Measurements from ENCODE around the gene SURF1.

Gene SURF1

GRCh38 chr9:133362359-133363044, 6.2 kb upstream of the SURF1 start:
- H3K4me1 ChIP-seq (ENCODE audit: control insufficient read depth, insufficient read depth, low read length, unreplicated experiment): peaks cover 2% of the 10 kb centered on the region
- no peak overlapping the region for H3K27ac ChIP-seq (ENCODE audit: low read depth, low read length)
- no peak overlapping the region for H3K4me3 ChIP-seq (ENCODE audit: low read depth, low read length)
- no peak overlapping the region for H2AFZ ChIP-seq (ENCODE audit: low read length, unreplicated experiment)
- H3K27me3 ChIP-seq (ENCODE audit: insufficient read depth, low read length): no peaks in the 10 kb centered on the region
- H3K36me3 ChIP-seq (ENCODE audit: insufficient read depth, low read length): peaks cover 31% of the 10 kb centered on the region
- H3K79me2 ChIP-seq (ENCODE audit: control insufficient read depth, insufficient read depth, low read length, unreplicated experiment): peaks cover 37% of the 10 kb centered on the region

GRCh38 chr9:133361507-133362092, 5.3 kb upstream of the SURF1 start:
- H3K36me3 ChIP-seq (ENCODE audit: insufficient read depth, low read length): peaks cover 25% of the 10 kb centered on the region
- no peaks in the 10 kb centered on the region for H3K27me3 ChIP-seq (ENCODE audit: insufficient read depth, low read length)
- no peak overlapping the region for H2AFZ ChIP-seq (ENCODE audit: low read length, unreplicated experiment)
- H3K4me1 ChIP-seq (ENCODE audit: control insufficient read depth, insufficient read depth, low read length, unreplicated experiment): peaks cover 8% of the 10 kb centered on the region
- H3K4me3 ChIP-seq (ENCODE audit: low read depth, low read length): no peak overlapping the region
- no peak overlapping the region for H3K27ac ChIP-seq (ENCODE audit: low read depth, low read length)
- peaks cover 36% of the 10 kb centered on the region for H3K79me2 ChIP-seq (ENCODE audit: control insufficient read depth, insufficient read depth, low read length, unreplicated experiment)

- H3K27me3 ChIP-seq (ENCODE audit: insufficient read depth, low read length): no peaks in the 10 kb centered on the region
- no peak overlapping the region for H3K27ac ChIP-seq (ENCODE audit: low read depth, low read length)
- H3K79me2 ChIP-seq (ENCODE audit: control insufficient read depth, insufficient read depth, low read length, unreplicated experiment): peaks cover 27% of the 10 kb centered on the region
- H3K4me3 ChIP-seq (ENCODE audit: low read depth, low read length): no peak overlapping the region
- H3K36me3 ChIP-seq (ENCODE audit: insufficient read depth, low read length): peaks cover 18% of the 10 kb centered on the region
- no peak overlapping the region for H2AFZ ChIP-seq (ENCODE audit: low read length, unreplicated experiment)
- H3K4me1 ChIP-seq (ENCODE audit: control insufficient read depth, insufficient read depth, low read length, unreplicated experiment): peaks cover 8% of the 10 kb centered on the region
These were observed 4.4 kb upstream of the SURF1 start for GRCh38 chr9:133360400-133361393.

- H3K36me3 ChIP-seq (ENCODE audit: insufficient read depth, low read length): peaks cover 12% of the 10 kb centered on the region; the same call in 1 of the 2 replicates
- no peaks in the 10 kb centered on the region for H3K27me3 ChIP-seq (ENCODE audit: insufficient read depth, low read length)
- no peak overlapping the region for H3K4me3 ChIP-seq (ENCODE audit: low read depth, low read length)
- H3K27ac ChIP-seq (ENCODE audit: low read depth, low read length): no peak overlapping the region
- peaks cover 22% of the 10 kb centered on the region for H3K79me2 ChIP-seq (ENCODE audit: control insufficient read depth, insufficient read depth, low read length, unreplicated experiment)
- H3K4me1 ChIP-seq (ENCODE audit: control insufficient read depth, insufficient read depth, low read length, unreplicated experiment): peaks cover 18% of the 10 kb centered on the region
- H2AFZ ChIP-seq (ENCODE audit: low read length, unreplicated experiment): no peak overlapping the region
These were observed 3.3 kb upstream of the SURF1 start for GRCh38 chr9:133359399-133360175.

- no peak overlapping the region for H3K4me3 ChIP-seq (ENCODE audit: low read depth, low read length)
- no peak overlapping the region for H3K27ac ChIP-seq (ENCODE audit: low read depth, low read length)
- H3K4me1 ChIP-seq (ENCODE audit: control insufficient read depth, insufficient read depth, low read length, unreplicated experiment): peaks cover 18% of the 10 kb centered on the region
- H3K79me2 ChIP-seq (ENCODE audit: control insufficient read depth, insufficient read depth, low read length, unreplicated experiment): peaks cover 18% of the 10 kb centered on the region
- no peaks in the 10 kb centered on the region for H3K27me3 ChIP-seq (ENCODE audit: insufficient read depth, low read length)
- peaks cover 6% of the 10 kb centered on the region; the same call in 1 of the 2 replicates for H3K36me3 ChIP-seq (ENCODE audit: insufficient read depth, low read length)
- no peak overlapping the region for H2AFZ ChIP-seq (ENCODE audit: low read length, unreplicated experiment)
These were observed 1.4 kb upstream of the SURF1 start for GRCh38 chr9:133357656-133358055.

GRCh38 chr9:133355881-133356357, 368 bp downstream of the SURF1 start:
- Histone ChIP-seq H3K36me3 (ENCODE audit: insufficient read depth, low read length) (peaks cover 12% of the 10 kb centered on the region), H3K27me3 (ENCODE audit: insufficient read depth, low read length) (no peaks in the 10 kb centered on the region), H2AFZ (ENCODE audit: low read length, unreplicated experiment) (no peak overlapping the region), H3K4me3 (ENCODE audit: low read depth, low read length) (peak overlapping the region; percentile 95), H3K4me1 (ENCODE audit: control insufficient read depth, insufficient read depth, low read length, unreplicated experiment) (peaks cover 28% of the 10 kb centered on the region), H3K79me2 (ENCODE audit: control insufficient read depth, insufficient read depth, low read length, unreplicated experiment) (peaks cover 19% of the 10 kb centered on the region), H3K27ac (ENCODE audit: low read depth, low read length) (peak overlapping the region; percentile 23; the same call in 1 of the 2 replicates)

GRCh38 chr9:133354766-133355165, 1.5 kb downstream of the SURF1 start:
- Histone ChIP-seq H3K4me1 (ENCODE audit: control insufficient read depth, insufficient read depth, low read length, unreplicated experiment) (peaks cover 39% of the 10 kb centered on the region), H3K27me3 (ENCODE audit: insufficient read depth, low read length) (no peaks in the 10 kb centered on the region), H3K36me3 (ENCODE audit: insufficient read depth, low read length) (peaks cover 24% of the 10 kb centered on the region), H3K4me3 (ENCODE audit: low read depth, low read length) (peak overlapping the region; percentile 95; the same call in 1 of the 2 replicates), H3K79me2 (ENCODE audit: control insufficient read depth, insufficient read depth, low read length, unreplicated experiment) (peaks cover 30% of the 10 kb centered on the region), H3K27ac (ENCODE audit: low read depth, low read length) (no peak overlapping the region), H2AFZ (ENCODE audit: low read length, unreplicated experiment) (no peak overlapping the region)

- no peak overlapping the region for H2AFZ ChIP-seq (ENCODE audit: low read length, unreplicated experiment)
- H3K79me2 ChIP-seq (ENCODE audit: control insufficient read depth, insufficient read depth, low read length, unreplicated experiment): peaks cover 42% of the 10 kb centered on the region
- H3K4me3 ChIP-seq (ENCODE audit: low read depth, low read length): no peak overlapping the region
- H3K4me1 ChIP-seq (ENCODE audit: control insufficient read depth, insufficient read depth, low read length, unreplicated experiment): peaks cover 45% of the 10 kb centered on the region
- H3K36me3 ChIP-seq (ENCODE audit: insufficient read depth, low read length): peaks cover 36% of the 10 kb centered on the region
- H3K27ac ChIP-seq (ENCODE audit: low read depth, low read length): no peak overlapping the region
- H3K27me3 ChIP-seq (ENCODE audit: insufficient read depth, low read length): no peaks in the 10 kb centered on the region
These were observed 2.7 kb downstream of the SURF1 start for GRCh38 chr9:133353548-133353947.

- peaks cover 47% of the 10 kb centered on the region for H3K79me2 ChIP-seq (ENCODE audit: control insufficient read depth, insufficient read depth, low read length, unreplicated experiment)
- peaks cover 45% of the 10 kb centered on the region for H3K4me1 ChIP-seq (ENCODE audit: control insufficient read depth, insufficient read depth, low read length, unreplicated experiment)
- H3K4me3 ChIP-seq (ENCODE audit: low read depth, low read length): no peak overlapping the region
- H3K27ac ChIP-seq (ENCODE audit: low read depth, low read length): peak overlapping the region; percentile 19; the same call in 1 of the 2 replicates
- H3K36me3 ChIP-seq (ENCODE audit: insufficient read depth, low read length): peaks cover 37% of the 10 kb centered on the region
- no peaks in the 10 kb centered on the region for H3K27me3 ChIP-seq (ENCODE audit: insufficient read depth, low read length)
- H2AFZ ChIP-seq (ENCODE audit: low read length, unreplicated experiment): no peak overlapping the region
These were observed 3.5 kb downstream of the SURF1 start for GRCh38 chr9:133352635-133353340.

Measured in ACC112 (cell line).